ENCODE data around the gene AFG1L. TPM values are rescaled to one million over a fixed set of nuclear protein-coding genes. Genes with fewer than 3 reads are reported as not detected.
"Not testable (repeated sequence)": the region's sequence is repeated elsewhere in the genome, so short reads cannot be mapped to it uniquely, and the experiment has no call there.

The AFG1L gene
- total RNA-seq, 1 donor from 2014 or later = 8.2 TPM

DNA sequence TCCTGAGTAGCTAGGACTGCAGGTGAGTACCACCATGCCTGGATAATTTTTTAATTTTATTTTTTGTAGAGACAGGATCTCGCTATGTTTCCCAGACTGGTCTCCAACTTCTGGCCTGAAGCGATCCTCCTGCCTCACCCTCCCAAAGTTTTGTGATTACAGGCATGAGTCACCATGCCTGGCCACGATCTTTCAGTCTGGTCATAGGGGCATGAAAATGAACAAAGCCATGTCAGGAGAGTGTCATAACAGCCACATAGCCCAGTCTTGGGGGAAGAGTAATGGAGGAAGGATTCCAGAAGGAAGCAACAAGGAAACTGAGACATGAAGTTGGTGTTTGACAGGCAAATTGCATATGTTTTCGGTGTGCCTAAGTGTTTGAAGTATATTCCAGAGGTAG is 17.0 kb upstream of the AFG1L start:
- H3K4me1 Mint-ChIP-seq = peaks cover 4% of the 10 kb centered on the region
- no peaks in the 10 kb centered on the region for H3K36me3 Mint-ChIP-seq (ENCODE audit: low read depth)
- H3K27ac Mint-ChIP-seq (ENCODE audit: unreplicated experiment) = no peak overlapping the region
- H3K9me3 Mint-ChIP-seq = no peaks in the 10 kb centered on the region
- TF ChIP-seq, protein P1, sequence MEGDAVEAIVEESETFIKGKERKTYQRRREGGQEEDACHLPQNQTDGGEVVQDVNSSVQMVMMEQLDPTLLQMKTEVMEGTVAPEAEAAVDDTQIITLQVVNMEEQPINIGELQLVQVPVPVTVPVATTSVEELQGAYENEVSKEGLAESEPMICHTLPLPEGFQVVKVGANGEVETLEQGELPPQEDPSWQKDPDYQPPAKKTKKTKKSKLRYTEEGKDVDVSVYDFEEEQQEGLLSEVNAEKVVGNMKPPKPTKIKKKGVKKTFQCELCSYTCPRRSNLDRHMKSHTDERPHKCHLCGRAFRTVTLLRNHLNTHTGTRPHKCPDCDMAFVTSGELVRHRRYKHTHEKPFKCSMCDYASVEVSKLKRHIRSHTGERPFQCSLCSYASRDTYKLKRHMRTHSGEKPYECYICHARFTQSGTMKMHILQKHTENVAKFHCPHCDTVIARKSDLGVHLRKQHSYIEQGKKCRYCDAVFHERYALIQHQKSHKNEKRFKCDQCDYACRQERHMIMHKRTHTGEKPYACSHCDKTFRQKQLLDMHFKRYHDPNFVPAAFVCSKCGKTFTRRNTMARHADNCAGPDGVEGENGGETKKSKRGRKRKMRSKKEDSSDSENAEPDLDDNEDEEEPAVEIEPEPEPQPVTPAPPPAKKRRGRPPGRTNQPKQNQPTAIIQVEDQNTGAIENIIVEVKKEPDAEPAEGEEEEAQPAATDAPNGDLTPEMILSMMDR (conservative IDR thresholded peaks at IDR 0.05) = no peak
- no peak for DNase-seq (ENCODE audit: low read depth, low spot score)
- H3K4me3 Mint-ChIP-seq = no peak overlapping the region
- H3K27me3 Mint-ChIP-seq (ENCODE audit: low read depth) = no peaks in the 10 kb centered on the region

DNA sequence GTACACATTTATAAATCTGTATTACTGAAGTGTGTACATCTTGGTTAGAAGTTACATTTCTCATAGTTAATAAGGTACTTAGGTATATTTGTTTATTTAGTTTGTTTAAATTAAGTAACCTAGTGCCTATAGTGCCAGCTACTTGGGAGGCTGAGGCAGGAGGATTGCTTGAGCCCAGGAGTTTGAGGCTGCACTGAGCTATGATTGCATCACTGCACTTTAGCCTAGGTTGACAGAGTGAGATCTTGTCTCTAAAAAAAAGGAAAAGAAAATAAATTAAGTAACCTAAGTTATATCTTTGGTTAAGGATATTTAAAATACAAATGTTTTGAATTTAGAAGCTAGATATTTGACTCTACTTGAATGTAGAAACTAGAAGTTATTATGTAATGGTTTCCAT is 9.5 kb upstream of the AFG1L start:
- TF ChIP-seq, protein P1 (conservative IDR thresholded peaks at IDR 0.05) = no peak
- no peaks in the 10 kb centered on the region for H3K27me3 Mint-ChIP-seq (ENCODE audit: low read depth)
- DNase-seq (ENCODE audit: low read depth, low spot score) = no peak
- H3K4me1 Mint-ChIP-seq = no peaks in the 10 kb centered on the region
- H3K36me3 Mint-ChIP-seq (ENCODE audit: low read depth) = no peaks in the 10 kb centered on the region
- H3K27ac Mint-ChIP-seq (ENCODE audit: unreplicated experiment) = no peak overlapping the region
- no peak overlapping the region for H3K4me3 Mint-ChIP-seq
- H3K9me3 Mint-ChIP-seq = no peaks in the 10 kb centered on the region

DNA sequence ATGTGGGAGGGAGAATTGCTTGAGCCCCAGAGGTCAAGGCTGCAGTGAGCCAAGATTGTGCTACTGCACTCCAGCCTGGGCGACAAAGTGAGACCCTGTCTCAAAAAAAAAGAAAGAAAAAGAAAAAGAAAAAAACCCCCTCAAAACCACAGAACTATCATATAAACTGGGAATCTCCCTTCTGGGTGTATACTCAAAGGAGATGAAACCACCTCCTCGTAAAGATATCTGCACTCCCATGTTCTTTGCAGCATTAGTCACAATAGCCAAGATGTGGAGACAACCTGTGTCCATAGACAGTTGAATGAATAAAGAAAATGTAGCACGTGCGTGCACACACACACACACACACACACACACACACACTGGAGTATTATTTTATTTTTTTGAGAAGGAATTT is 8.5 kb upstream of the AFG1L start:
- H3K4me1 Mint-ChIP-seq = no peaks in the 10 kb centered on the region
- H3K27me3 Mint-ChIP-seq (ENCODE audit: low read depth) = no peaks in the 10 kb centered on the region
- H3K36me3 Mint-ChIP-seq (ENCODE audit: low read depth) = no peaks in the 10 kb centered on the region
- DNase-seq (ENCODE audit: low read depth, low spot score) = no peak
- H3K4me3 Mint-ChIP-seq = no peak overlapping the region
- H3K9me3 Mint-ChIP-seq = no peaks in the 10 kb centered on the region
- TF ChIP-seq, protein P1 (conservative IDR thresholded peaks at IDR 0.05) = no peak
- no peak overlapping the region for H3K27ac Mint-ChIP-seq (ENCODE audit: unreplicated experiment)

DNA sequence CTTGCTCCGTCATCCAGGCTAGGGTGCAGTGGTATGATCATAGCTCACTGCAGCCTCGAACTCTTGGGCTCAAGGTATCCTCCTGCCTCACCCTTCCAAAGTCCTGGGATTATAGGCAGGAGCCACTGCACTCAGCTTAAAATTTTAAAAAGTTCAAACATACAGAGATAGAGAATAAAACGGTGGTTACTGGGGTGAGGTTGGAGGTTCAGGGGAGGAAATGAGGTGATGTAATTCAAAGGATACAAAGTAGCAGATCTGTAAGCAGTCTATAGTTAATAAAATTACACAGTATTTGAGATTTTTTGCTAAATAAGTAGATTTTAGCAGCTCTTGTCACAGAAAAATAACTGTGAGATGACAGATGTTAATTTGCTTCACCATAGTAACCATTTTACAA is 7.5 kb upstream of the AFG1L start:
- Mint-ChIP-seq H3K4me1 (no peaks in the 10 kb centered on the region), H3K27ac (ENCODE audit: unreplicated experiment) (no peak overlapping the region), H3K4me3 (no peak overlapping the region), H3K27me3 (ENCODE audit: low read depth) (no peaks in the 10 kb centered on the region), H3K36me3 (ENCODE audit: low read depth) (no peaks in the 10 kb centered on the region), H3K9me3 (no peaks in the 10 kb centered on the region)
- DNase-seq (ENCODE audit: low read depth, low spot score) = no peak
- TF ChIP-seq, protein P1 (conservative IDR thresholded peaks at IDR 0.05) = no peak

DNA sequence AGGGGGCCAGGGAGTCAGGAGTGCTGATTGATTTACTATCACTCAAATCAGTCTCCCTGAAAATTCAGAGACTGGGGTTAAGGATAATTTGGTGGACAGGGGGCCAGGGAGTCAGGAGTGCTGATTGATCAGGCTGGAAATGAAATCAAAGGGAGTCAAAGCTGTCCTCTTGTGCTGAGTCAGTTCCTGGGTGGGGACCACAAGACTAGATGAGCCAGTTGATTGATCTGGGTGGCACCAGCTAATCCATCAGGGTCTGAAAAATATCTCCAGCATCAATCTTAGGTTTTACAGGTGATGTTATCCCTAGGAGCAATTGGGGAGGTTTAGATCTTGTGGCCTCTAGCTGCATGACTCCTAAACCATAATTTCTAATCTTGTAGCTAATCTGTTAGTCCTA is 6.1 kb upstream of the AFG1L start:
- H3K36me3 Mint-ChIP-seq (ENCODE audit: low read depth) = no peaks in the 10 kb centered on the region
- no peaks in the 10 kb centered on the region for H3K9me3 Mint-ChIP-seq
- H3K27ac Mint-ChIP-seq (ENCODE audit: unreplicated experiment) = no peak overlapping the region
- no peak for DNase-seq (ENCODE audit: low read depth, low spot score)
- H3K27me3 Mint-ChIP-seq (ENCODE audit: low read depth) = no peaks in the 10 kb centered on the region
- H3K4me1 Mint-ChIP-seq = no peaks in the 10 kb centered on the region
- TF ChIP-seq, protein P1 (conservative IDR thresholded peaks at IDR 0.05) = no peak
- H3K4me3 Mint-ChIP-seq = no peak overlapping the region

DNA sequence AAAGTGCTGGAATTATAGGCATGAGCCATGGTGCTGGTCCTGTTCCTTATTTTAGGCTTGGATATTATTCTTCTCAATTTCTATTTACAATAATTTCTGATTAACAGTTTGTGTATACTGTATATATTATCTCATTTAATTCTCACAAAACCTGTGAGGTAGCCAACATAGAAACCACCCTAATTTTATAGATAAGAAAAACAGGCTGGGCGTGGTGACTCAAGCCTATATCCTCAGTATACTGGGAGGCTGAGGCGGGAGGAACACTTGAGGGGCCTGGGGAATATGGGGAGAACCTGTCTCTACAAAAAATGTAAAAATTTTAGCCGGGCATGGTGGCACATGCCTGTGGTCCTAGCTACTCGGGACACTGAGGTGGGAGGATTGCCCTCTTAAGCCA is 3.8 kb upstream of the AFG1L start:
- no peak for DNase-seq (ENCODE audit: low read depth, low spot score)
- TF ChIP-seq, protein P1 (conservative IDR thresholded peaks at IDR 0.05) = no peak
- Mint-ChIP-seq H3K4me1 (peaks cover 20% of the 10 kb centered on the region), H3K36me3 (ENCODE audit: low read depth) (no peaks in the 10 kb centered on the region), H3K4me3 (no peak overlapping the region), H3K27ac (ENCODE audit: unreplicated experiment) (no peak overlapping the region), H3K9me3 (no peaks in the 10 kb centered on the region), H3K27me3 (ENCODE audit: low read depth) (no peaks in the 10 kb centered on the region)

DNA sequence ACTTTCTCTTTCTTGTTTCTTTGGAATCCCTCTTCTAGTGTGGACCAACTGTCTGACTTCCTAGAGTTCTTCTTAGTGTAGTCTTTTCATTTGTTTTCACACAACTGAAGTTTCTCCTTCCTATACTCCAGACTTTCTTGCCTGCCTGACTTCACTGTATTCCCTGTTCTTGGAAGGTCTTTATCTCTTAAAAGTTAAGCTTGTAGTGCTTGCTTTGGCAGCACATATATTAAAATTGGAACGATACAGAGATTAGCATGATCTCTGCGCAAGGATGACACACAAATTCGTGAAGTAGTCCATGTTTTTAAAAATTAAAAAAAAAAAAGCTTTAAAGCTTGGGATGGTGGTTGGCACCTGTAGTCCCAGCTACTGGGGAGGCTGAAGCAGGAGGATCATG is 2.3 kb upstream of the AFG1L start:
- Mint-ChIP-seq H3K4me1 (peaks cover 20% of the 10 kb centered on the region), H3K4me3 (peak overlapping the region; percentile 14)
- H3K27ac Mint-ChIP-seq (ENCODE audit: unreplicated experiment); H3K36me3 Mint-ChIP-seq (ENCODE audit: low read depth); DNase-seq (ENCODE audit: low read depth, low spot score); H3K9me3 Mint-ChIP-seq; H3K27me3 Mint-ChIP-seq (ENCODE audit: low read depth): not testable (repeated sequence)
